GM12892 (cell line): ENCODE measurements around the gene MYL6.

Source experiments
- DNase-seq: peaks from one replicate; pipeline ENCODE4 v3.0.0; 2011; ENCODE audit not compliant: insufficient read length
- FAIRE-seq: peaks from 2 replicates; lab custom pipeline; 2011; peaks lifted over from hg19 to GRCh38; lab: Jason Lieb, UNC
- POLR2A ChIP-seq: IDR thresholded peaks from 2 replicates; pipeline ENCODE4 v1.6.1; 2011; ENCODE audit warnings: low read depth, low read length, control low read depth
- POLR2AphosphoS5 ChIP-seq: IDR thresholded peaks from 2 replicates; pipeline ENCODE4 v1.6.1; 2011; ENCODE audit warnings: low read depth, low read length, control low read depth
- TAF1 ChIP-seq: IDR thresholded peaks from 2 replicates; pipeline ENCODE4 v1.6.1; 2011; ENCODE audit warnings: low read depth, mild to moderate bottlenecking, control low read depth, low read length, borderline replicate concordance

The MYL6 gene

DNA sequence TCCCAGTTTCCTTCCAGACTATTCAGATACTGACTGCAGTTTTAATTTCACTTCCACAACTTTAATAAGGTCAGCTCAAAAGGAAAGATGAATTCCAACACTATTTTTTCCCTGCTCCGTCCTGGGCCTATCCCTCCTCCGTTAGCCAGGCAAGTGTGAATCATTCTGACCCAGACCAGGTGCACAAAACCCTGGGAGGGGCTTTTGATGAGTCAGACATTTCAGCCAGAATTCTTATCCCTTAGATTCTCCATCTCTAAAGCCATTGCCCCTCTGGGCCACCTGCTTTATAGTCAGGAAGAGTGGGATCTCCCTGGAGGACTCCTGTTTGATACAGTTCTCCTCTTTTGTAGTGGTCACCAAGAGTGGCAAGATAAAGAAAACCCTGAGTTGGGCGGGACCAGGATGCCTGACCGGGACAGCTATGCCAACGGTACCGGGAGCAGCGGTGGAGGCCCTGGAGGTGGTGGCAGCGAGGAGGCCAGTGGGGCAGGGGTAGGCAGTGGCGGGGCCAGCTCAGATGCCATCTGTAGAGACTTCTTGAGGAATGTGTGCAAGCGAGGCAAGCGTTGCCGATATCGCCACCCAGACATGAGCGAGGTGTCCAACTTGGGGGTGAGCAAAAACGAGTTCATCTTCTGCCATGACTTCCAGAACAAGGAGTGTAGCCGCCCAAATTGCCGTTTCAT is 37.9 kb upstream of the MYL6 start:
- DNase-seq (no peak), FAIRE-seq (no peak)
- TF ChIP-seq POLR2AphosphoS5: no peak
- TF ChIP-seq TAF1: no peak
- TF ChIP-seq POLR2A: no peak

DNA sequence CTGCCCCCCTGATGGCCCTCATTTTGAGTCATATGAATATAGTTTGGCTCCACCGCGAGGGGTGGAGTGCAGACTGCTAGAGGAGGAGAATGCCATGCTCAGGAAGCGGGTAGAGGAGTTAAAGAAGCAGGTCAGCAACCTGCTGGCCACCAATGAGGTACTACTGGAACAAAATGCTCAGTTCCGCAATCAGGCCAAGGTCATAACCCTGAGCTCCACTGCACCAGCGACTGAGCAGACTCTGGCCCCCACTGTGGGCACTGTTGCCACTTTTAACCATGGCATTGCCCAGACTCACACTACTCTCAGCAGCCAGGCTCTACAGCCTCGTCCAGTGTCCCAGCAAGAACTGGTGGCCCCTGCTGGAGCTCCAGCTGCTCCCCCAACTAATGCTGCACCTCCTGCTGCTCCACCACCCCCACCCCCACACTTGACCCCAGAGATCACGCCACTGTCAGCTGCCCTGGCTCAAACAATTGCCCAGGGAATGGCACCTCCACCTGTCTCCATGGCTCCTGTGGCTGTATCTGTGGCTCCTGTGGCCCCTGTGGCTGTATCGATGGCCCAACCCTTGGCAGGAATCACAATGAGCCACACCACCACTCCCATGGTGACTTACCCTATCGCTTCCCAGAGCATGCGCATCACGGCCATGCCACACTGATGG is 36.8 kb upstream of the MYL6 start:
- TF ChIP-seq POLR2A (no peak), POLR2AphosphoS5 (no peak), TAF1 (no peak)
- FAIRE-seq: no peak
- no peak for DNase-seq

GRCh38 chr12:56122637-56123036 is 35.5 kb upstream of the MYL6 start:
- FAIRE-seq: no peak
- TF ChIP-seq POLR2AphosphoS5 (no peak), POLR2A (no peak), TAF1 (no peak)
- no peak for DNase-seq

- DNase-seq (no peak), FAIRE-seq (no peak)
- TF ChIP-seq POLR2AphosphoS5 (no peak), POLR2A (no peak), TAF1 (no peak)
These were observed 34.0 kb upstream of the MYL6 start for GRCh38 chr12:56124133-56124532.

DNA sequence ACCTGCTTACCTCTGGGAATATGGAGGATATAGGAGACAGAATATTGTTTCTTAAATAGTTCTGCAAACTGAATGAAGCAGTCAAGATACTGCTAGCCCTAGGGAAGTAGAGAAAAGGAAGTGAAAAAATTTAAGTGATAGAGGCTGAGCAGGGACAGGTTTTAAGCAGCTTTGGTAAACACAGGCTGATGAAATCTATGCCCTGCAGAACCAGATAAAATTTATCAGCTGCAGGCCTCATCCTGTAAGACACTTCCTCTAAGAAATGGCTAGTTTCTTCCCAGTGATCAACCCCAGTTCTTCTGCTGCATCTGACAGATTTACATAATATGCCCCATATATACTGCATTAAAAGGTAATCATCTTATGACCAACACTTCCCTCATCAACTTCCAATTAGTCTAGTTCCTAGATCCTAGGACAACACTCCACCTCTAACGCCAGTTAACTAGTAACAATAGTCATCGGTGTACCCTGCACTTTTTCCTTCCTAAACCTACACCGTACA is 31.4 kb upstream of the MYL6 start:
- FAIRE-seq: no peak
- TF ChIP-seq POLR2A: no peak
- TF ChIP-seq TAF1: no peak
- no peak for TF ChIP-seq POLR2AphosphoS5
- DNase-seq: no peak

DNA sequence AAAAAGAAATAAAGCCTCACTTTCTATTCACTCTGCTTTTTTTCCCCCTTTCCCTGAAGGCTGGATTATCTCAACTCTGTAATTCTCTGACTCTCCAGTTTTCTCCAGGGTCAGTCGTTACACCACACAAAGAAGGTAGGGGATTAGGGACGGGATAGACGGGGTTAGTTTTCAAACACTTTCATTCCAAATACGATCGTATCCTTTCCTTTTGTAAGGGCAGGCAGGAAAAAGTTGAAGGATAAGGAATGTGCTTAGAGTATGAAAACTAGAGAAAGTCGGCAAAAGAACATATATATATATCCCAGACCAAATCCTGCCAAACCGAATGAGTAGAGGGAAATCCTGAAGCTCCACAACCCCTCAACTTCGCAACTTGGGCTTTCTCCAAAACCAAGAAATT is 30.7 kb upstream of the MYL6 start:
- no peak for TF ChIP-seq POLR2AphosphoS5
- TF ChIP-seq TAF1: no peak
- no peak for TF ChIP-seq POLR2A
- no peak for FAIRE-seq

DNA sequence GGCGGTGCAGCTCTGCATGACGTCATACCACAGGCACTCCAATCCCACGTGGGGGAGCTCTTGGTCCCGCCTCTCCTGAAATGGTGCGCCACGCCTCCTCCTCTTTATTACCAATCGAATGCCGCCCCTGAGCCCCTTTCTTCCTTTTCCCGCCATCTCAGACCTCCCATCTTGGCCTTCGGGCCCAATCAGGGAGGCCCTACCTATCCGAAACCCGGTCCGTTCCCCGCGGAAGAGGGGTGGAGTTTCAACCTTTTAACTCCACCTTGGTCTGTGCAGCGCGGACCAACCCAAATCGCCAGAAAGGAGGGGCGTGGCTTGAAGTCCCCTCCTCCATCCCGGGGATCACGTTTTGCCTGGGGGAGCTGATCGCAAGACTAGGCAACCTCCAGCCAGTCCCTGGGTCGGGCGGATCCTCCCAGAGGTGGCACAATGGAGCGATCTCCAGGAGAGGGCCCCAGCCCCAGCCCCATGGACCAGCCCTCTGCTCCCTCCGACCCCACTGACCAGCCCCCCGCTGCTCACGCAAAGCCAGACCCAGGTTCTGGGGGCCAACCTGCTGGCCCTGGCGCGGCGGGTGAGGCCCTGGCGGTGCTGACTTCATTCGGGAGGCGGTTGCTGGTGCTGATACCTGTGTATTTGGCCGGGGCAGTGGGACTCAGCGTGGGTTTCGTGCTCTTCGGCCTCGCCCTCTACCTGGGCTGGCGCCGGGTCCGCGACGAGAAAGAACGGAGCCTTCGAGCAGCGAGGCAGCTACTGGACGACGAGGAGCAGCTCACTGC is 30.1 kb upstream of the MYL6 start, which contains the start of gene ESYT1:
Gene ESYT1, plus strand, starts transcription at position 380 of the 782 bp plus-strand sequence. Its CDS starts 53 bp downstream, at position 433.
- peak; percentile 89 for FAIRE-seq
- TF ChIP-seq POLR2A: peak; percentile 72; the same call in 1 of the 2 replicates
- TF ChIP-seq TAF1: peak; percentile 35; the same call in 1 of the 2 replicates
- TF ChIP-seq POLR2AphosphoS5: 0 out of 2 replicates have a peak, but pooled peaks have one; percentile 47
- peak; percentile 96 for DNase-seq

More for the DNA sequence above, 30.7 kb upstream of the MYL6 start:
- DNase-seq: no peak

- DNase-seq (no peak), FAIRE-seq (no peak)
- TF ChIP-seq POLR2AphosphoS5 (no peak), TAF1 (no peak), POLR2A (no peak)
These were observed 29.4 kb upstream of the MYL6 start for GRCh38 chr12:56128670-56129205.

- FAIRE-seq: no peak
- peak; percentile 63 for DNase-seq
These were observed 28.8 kb upstream of the MYL6 start for GRCh38 chr12:56129206-56129941.

DNA sequence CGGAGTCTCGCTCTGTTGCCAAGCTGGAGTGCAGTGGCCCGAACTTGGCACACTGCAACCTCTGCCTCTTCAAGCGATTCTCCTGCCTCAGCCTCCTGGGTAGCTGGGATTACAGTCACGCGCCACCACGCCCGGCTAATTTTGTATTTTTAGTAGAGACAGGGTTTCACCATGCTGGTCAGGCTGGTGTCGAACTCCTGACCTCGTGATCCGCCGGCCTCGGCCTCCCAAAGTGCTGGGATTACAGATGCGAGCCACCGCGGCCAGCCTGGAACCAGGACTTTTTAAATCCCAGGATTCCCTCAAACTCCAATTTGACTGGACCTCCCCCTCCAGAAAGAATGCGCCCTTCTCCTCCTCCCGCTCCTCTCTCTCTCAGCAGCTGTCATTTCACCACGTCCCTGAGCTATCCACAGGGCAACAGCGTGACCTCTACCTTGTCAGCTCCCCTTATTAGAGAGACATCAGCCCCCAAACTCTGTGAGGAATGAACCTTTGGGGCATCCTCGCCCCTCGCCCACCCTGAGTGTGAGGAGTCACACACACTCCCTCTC is 28.1 kb upstream of the MYL6 start:
- FAIRE-seq: no peak

More at GRCh38 chr12:56129206-56129941, 28.8 kb upstream of the MYL6 start:
- peak; percentile 42; the same call in 1 of the 2 replicates for TF ChIP-seq TAF1
- peak; percentile 65; the same call in 1 of the 2 replicates for TF ChIP-seq POLR2A
- TF ChIP-seq POLR2AphosphoS5: 0 out of 2 replicates have a peak, but pooled peaks have one; percentile 30

More for the DNA sequence above, 28.1 kb upstream of the MYL6 start:
- TF ChIP-seq POLR2AphosphoS5 (no peak), TAF1 (no peak), POLR2A (no peak)
- DNase-seq: no peak
